NCI-H1092 treated with DMSO at 0.1 percent for 48 hours (cell line): ENCODE measurements around the gene RASGEF1C.
A peak's percentile ranks its signal among the peaks of the same experiment; 100 is the strongest.

Experiments used
- DNase-seq: peaks from one replicate; lab custom pipeline; 2025; lab: John Stamatoyannopoulos, UW

The RASGEF1C gene

DNA sequence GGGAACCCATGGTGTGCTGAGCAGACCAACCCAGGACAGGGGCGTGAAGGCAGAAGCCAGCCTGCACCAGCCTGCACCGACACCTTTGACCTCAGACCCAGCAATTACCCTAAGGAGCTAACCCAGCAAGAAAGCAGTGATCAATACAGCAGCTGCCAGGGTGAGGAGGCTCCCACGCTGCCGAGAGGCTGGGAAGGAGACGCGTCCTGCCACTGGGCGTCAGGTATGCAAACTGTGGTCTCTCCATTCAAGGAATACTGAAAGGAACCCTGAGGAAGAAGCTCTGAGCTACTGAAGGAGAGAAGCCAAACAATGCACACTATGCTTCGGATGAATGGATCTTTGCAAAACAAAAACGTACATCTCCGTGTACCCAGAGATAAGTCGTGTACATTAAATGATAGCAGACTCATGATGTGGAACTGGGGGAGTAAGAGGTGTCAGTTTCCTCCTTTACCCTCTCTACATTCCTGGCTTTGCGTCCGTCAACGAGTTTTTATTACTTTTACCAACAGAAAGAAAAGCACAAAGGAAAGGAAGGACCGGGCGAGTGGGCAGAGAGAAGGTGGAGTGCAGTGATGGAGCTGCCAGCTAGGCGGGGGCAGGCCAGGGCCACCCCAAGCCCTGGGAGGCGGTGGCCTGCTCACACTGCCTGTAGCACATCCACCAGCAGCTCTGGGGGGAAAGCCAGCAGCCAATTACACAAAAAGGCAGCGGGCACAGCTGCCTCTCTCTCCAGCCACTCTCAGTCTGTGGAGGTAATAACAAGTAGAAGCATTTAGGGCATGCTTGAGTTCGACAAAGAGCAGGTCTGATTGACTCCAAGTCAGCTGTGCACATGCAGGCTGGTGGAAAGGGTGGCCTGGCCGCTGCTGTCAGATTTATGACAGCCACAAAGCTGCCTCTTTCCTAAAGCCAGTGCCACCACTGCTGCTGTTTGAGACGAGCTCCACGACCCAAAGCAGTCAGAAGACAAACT is 29.3 kb downstream of the RASGEF1C start:
- no peak for DNase-seq

DNA sequence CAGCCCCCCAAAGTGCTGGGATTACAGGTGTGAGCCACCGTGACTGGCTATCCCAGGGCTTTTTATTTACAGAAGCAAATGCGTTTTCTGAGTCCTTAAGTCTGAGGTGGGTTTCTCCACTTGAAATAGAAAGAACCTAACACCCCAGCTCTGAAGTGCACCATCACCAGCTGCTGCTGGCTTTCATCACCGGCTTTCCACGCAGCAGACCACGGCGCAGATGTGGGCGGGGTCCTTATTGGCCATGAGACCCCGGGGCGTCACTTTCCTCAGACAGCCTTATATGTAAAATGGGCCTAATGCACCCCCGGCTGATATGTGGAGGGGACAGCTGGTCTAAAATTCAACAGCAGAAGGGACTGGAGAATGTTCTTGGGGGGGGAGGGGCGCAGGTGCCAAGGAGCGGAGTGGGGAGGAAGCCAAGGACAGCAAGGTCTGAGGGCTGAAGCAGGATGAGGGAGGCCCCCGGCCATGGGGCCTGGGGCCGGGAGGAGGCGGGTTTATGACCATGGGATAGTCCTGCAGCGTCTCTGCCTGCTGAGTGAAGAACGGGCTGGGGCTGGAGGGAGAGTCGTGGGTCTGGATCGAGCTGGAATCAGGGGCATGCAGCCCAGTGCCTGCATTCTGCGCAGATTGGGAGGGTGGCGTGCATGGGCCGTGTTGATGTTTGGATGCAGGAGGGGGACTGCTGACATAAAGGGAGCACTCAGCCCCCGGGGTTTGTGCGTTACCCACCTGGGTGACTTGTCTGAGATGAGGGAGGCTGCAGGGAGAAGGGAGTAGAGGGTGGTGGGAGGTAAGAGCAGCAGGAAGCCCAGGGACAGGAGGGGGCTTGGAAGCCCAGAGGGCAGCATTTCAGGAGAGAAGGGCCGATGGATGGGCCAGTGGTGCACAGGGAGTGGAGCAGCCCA is 30.2 kb downstream of the RASGEF1C start:
- no peak for DNase-seq

DNA sequence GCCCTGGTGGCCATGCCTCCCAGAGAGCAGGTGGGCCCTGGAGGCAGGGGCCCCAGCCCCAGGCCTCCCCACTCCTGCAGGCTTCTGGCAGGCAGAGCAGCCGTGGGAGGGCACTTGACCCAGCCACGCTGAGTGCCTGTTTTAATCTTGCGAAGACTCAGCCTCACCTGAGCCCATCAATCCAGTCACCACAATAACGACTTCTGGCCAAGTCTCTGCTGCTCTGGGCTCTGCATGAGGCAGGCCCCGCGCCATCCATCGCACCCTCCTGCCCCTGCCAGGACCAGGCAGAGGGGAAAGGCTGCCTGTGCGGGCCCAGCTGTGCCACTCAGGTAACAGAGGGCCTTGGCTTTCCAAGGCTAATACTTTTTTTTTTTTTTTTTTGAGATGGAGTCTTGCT is 32.8 kb downstream of the RASGEF1C start:
- DNase-seq: no peak

GRCh38 chr5:180175015-180175431 is 34.0 kb downstream of the RASGEF1C start:
- no peak for DNase-seq

DNA sequence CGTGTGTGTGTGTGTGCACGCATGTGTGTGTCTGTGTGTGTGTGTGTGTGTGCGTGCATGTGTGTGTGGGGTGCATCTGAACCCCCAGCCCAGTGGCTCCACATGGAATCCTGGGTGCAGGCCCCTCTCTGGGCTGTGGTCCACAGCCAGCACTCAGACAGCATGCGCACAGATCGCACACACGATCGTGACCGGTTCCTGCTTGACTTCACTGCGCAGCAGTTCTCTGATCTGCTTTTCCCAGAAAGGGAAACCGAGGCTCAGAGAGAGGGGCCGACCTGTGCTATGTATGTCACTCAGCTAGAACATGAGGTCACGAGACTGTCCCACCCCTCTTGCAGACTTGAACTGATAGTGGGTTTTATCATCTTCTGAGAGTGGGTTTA is 34.4 kb downstream of the RASGEF1C start:
- no peak for DNase-seq

GRCh38 chr5:180173875-180174586 is 35.0 kb downstream of the RASGEF1C start:
- no peak for DNase-seq

GRCh38 chr5:180173198-180173544 is 35.8 kb downstream of the RASGEF1C start:
- DNase-seq: no peak

DNA sequence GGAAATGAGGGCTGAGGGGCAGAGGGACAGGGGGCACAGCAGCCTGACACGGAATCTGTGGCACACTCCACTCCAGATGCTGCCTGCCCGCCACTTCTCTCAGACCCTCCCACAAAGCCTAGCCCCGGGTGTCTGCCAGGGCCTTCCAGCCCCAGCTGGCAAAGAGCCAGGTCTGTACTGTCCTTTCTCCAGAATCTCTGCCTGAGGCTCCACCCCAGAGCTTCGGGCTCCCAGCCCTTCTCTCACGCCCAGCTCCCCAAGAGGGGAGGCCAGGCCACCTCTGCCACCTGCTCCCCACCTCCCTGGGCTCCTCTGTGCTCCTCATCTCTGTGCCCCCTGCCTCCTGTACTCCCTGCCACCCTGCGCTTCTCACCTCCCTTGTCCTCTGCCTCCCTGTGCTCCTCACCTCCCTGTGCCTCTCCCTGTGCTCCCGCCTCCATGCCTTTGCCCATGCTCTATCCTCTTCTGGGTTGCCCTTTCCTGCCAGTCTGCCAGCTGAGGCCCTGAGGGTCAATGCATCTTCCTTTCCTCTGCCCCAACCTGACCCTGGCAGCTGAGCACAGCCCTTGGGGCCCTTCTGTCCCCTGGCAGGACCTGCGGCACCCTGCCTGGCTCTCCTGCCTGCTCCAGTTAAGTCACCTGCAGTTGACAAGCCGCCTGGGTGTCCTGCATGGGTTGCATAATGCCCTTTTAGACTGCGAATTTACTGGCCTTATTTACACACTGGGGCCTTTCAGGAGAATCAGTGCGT is 36.4 kb downstream of the RASGEF1C start:
- peak; percentile 35 for DNase-seq

GRCh38 chr5:180171568-180172094 is 37.4 kb downstream of the RASGEF1C start:
- DNase-seq: no peak

- DNase-seq: no peak
Measured at GRCh38 chr5:180170810-180171567, 38.0 kb downstream of the RASGEF1C start.

- DNase-seq: no peak
Measured at GRCh38 chr5:180170106-180170809, 38.8 kb downstream of the RASGEF1C start.

GRCh38 chr5:180169248-180170105 is 39.5 kb downstream of the RASGEF1C start:
- DNase-seq: no peak

DNA sequence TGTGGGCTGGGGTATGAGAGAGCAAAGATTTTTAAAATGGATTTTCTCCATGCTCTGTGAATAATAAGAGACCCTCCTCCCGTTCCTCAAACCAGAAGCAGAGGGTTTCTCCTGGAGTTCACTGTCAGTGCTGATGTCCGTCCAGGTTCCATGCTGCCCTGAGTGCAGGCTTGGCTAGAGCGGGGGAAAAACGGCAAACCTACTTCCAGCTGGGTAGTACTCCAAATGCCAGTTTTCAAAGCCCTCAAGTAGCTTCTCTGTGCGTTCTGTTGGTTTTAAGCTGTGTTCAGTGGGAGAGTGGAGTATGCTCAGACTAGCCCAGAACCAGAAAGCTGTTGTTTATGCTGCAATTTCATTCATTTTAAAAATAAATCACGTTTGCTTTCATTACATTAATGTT is 40.3 kb downstream of the RASGEF1C start:
- DNase-seq: no peak

GRCh38 chr5:180166176-180166575 is 42.8 kb downstream of the RASGEF1C start:
- DNase-seq: no peak

DNA sequence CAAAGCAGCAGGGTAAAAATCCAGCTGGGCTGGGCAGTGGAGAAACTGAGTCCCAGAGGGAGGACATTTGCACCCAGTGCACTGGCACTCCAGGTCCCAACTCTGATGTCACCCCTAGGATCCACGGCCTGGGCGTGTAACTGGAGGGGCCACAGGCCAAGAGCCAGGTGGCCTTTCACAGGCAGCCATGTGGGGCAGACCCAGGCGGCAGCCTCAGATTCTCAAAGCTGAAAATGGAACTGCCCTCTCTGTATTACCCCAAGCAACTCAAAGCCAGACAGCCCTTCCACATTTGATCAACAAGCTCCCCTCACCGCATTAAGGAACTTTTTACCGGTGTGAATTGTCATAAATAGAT is 46.7 kb downstream of the RASGEF1C start:
- no peak for DNase-seq

DNA sequence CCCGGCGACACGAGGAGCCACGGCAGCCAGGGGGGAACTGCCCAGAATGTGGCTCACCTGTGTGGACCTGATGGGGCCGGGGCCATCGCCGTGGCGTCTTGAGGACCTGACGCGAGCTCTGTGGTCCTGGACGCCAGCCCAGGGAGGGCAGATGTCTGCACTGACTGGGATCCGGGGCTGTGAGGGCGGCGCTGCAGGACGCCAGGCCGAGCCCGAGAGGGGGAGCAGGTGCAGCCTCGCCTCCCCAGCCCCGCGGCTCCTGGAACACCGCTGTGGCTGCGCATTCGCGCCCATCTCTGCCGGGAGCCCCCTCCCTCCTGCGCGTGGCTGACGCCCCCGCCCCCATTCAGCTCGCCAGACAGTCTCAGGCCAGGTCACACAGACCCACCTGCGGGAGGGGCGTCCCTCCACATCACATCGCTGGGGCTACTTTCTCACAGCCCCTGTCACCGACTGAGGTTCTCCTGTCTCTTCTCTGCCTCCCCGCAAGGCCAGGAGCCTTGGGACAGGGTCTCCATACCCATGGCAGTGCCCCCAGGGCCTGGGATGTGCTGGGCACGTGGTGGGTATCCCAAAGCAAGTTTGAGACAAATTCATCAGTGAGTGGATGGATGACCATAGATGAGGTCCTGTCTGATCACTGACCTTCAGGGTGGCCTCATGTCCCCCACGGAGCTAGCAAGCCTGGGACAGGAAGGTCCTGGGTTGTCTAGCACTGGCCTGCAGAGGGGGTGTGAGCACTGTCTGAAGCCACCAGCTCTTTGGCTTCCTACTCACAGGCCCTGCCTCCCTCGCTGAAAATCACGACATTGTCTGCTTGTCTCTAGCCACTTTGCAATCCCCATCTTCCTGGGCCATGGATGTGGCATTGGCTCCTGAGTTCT is 47.3 kb downstream of the RASGEF1C start:
- DNase-seq: peak; percentile 25

GRCh38 chr5:180160789-180161188 is 48.2 kb downstream of the RASGEF1C start:
- no peak for DNase-seq

DNA sequence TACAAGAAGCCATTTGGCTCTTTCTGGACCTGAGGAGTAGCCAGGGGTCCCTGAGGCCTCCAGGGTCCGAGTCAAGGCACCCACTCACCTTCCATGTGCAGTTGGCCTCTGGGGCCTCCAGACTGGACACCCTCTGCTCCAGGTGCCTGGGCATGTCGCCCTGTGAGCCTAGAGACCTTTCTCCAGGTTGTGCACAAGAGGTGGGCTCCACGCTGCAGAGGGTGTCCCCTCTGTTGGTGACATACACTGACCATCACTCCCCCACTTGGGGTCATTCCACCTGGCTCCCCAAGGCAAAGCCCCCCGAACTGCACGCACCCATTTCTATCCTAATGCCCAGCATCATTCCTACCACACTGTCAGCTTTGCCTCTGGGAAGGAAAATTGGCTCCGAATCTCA is 48.8 kb downstream of the RASGEF1C start:
- DNase-seq: no peak
